ENCODE results near the gene SERTM1. TPM values are rescaled to one million over a fixed set of nuclear protein-coding genes. Genes with fewer than 3 reads are reported as not detected.

SERTM1 gene
- not detected for total RNA-seq

DNA sequence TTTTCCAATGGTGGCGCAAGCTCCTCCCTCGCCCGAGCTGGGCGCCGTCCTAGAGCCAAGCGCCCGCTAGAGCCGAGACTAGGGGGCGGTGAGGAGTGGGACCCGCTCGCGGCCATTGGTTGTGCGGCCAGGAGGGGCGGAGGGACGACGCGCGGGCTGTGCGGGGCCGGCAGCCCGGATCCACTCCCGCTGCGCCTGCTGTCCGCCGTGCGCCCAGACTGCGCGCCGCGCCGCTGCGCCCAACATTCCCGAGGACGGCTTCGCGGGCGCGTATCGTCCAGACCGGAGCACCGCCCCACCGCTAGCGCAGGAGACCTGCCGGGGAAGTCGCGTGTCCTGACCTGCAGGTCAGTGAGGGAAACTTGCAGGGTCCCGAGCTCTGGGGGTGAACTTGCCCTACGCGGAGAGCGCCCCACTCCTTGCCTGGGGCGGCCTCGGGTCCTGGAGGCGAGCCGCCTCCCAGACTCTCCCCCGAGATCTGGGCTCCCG, at the start of gene SERTM1:
Gene SERTM1 (plus strand): TSS at position 183 of the 489 bp plus-strand sequence. CDS start 21,059 bp downstream, outside the sequence.
- H3K27ac Mint-ChIP-seq: no peak within 1 kb of the TSS
- DNase-seq (ENCODE audit: low spot score in 2 of 2): no peak
- ATAC-seq: peak in 1 of 2 donors; percentile 22
- peaks cover 5 to 6% of the 10 kb centered on the region in 2 donors for H3K9me3 Mint-ChIP-seq
- H3K36me3 Mint-ChIP-seq: peaks cover 0 to 6% of the 10 kb centered on the region in 2 donors

DNA sequence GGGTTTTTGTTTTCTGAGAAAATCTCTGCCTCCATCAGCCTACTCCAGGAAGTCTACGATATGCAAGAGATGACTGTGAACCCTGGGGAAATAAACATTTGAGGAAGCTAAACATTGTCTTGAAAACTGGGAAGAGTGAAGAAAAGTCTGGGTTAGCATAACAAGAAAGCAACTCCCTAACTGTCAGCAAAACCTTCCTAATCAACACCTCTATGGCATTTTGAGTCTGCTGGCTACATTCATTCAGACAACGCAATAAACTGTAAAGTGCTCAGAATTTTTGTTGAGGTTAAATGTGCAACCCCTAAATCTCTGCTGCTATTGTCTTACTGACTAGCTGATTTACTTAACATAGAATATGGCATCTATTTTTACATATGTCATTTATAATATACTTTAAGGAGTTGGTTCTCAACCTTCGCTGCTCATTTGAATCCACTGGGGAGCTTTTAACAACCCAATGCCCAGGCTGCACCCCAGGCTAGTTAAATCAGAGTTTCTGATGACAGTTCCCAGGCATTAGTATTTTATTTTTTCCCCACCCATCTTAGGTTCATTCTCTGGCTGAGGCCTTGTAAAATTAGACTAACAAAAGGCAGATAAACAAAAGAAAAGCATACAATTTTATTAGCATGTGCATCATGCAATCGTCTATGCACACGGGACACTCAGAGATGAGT, 45.3 kb upstream of the SERTM1 start:
- H3K9me3 Mint-ChIP-seq: peaks cover 0 to 5% of the 10 kb centered on the region in 2 donors
- H3K36me3 Mint-ChIP-seq: no peaks in the 10 kb centered on the region
- no peak overlapping the region for H3K27ac Mint-ChIP-seq
- DNase-seq (ENCODE audit: low spot score in 2 of 2) (no peak), ATAC-seq (no peak)

- no peaks in the 10 kb centered on the region for H3K36me3 Mint-ChIP-seq
These were observed 44.8 kb upstream of the SERTM1 start for GRCh38 chr13:36629057-36629385.

DNA sequence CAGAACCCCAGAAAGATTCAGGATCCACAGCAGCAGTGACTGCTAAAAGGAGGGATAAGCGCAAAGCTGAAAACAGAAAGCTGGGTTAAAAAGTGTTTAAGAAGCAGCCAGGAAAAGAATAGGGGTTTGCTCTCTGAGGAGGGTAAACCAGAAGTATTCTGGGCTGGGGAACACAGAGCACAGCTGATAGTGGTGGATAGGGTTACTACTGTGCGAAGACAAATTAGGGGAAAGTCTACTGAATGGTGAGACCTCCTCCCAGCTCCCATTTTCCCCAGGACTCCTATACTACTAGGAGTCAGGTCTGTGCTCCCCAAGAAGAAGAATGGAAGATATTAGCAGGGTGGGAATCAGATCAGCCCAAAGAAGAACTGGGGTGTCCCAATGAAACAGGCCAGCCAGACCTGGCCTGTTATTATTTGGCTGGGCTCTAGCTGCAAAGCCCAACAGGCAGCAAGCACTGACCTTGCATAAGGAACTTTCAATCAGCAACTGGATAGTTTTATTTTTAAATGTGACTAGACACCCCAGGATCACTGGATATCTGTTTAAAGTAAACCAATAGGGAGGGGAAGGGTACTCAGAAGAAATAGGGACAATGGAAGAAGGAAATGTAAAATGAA, 43.5 kb upstream of the SERTM1 start:
- ATAC-seq (no peak), DNase-seq (ENCODE audit: low spot score in 2 of 2) (no peak)
- Mint-ChIP-seq H3K27ac (no peak overlapping the region), H3K36me3 (no peaks in the 10 kb centered on the region), H3K9me3 (peaks cover 0 to 5% of the 10 kb centered on the region in 2 donors)

More at GRCh38 chr13:36629057-36629385, 44.8 kb upstream of the SERTM1 start:
- DNase-seq (ENCODE audit: low spot score in 2 of 2) (no peak), ATAC-seq (no peak)
- Mint-ChIP-seq H3K27ac (no peak overlapping the region), H3K9me3 (peaks cover 0 to 5% of the 10 kb centered on the region in 2 donors)

- no peak overlapping the region for H3K27ac Mint-ChIP-seq
- peaks cover 4 to 9% of the 10 kb centered on the region in 2 donors for H3K9me3 Mint-ChIP-seq
- ATAC-seq (no peak), DNase-seq (ENCODE audit: low spot score in 2 of 2) (no peak)
- peaks cover 0 to 4% of the 10 kb centered on the region in 2 donors for H3K36me3 Mint-ChIP-seq
These were observed 34.2 kb upstream of the SERTM1 start for GRCh38 chr13:36639610-36640009.

DNA sequence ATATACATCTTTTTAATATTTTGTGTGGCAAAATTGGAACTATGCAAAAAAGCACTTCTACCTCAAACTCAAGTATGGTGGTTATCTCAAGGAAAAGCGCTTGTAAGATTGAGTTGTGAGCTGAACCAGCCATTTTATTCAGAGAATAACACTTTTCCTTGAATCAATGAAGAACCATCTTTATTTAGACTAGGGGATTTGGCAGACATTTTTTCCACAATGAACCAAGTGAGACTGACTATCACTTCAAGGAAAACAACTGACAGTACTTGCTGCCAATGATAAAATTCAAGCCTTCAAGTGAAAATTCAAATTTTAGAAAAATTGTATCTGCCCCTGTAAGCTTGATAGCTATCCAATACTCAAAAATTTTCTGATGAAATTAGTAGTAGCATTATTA, 23.2 kb upstream of the SERTM1 start:
- Mint-ChIP-seq H3K27ac (no peak overlapping the region), H3K9me3 (peaks cover 4% of the 10 kb centered on the region in 2 donors), H3K36me3 (no peaks in the 10 kb centered on the region)
- no peak for DNase-seq (ENCODE audit: low spot score in 2 of 2)
- no peak for ATAC-seq

DNA sequence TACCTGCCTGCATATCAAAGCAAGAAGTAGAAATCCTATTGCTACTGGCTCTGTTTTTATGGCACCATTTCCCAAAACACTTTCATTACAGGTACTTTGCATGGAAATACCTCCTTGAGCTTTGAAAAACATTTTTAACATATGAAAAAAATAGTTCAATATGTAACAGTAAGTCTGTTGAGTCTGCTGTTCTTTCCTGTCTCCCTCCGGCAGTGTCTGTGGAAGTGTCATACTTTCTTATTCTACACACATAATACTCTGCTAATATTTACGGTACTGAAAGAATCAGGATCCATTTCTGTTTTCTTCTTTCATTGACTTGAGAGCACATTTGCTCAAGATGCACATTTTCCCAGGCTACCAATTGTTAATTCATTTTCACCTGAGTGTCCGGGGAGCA, 8.2 kb upstream of the SERTM1 start:
- Mint-ChIP-seq H3K9me3 (peaks cover 6 to 9% of the 10 kb centered on the region in 2 donors), H3K36me3 (peaks cover 0 to 4% of the 10 kb centered on the region in 2 donors), H3K27ac (no peak overlapping the region)
- no peak for DNase-seq (ENCODE audit: low spot score in 2 of 2)
- ATAC-seq: no peak

DNA sequence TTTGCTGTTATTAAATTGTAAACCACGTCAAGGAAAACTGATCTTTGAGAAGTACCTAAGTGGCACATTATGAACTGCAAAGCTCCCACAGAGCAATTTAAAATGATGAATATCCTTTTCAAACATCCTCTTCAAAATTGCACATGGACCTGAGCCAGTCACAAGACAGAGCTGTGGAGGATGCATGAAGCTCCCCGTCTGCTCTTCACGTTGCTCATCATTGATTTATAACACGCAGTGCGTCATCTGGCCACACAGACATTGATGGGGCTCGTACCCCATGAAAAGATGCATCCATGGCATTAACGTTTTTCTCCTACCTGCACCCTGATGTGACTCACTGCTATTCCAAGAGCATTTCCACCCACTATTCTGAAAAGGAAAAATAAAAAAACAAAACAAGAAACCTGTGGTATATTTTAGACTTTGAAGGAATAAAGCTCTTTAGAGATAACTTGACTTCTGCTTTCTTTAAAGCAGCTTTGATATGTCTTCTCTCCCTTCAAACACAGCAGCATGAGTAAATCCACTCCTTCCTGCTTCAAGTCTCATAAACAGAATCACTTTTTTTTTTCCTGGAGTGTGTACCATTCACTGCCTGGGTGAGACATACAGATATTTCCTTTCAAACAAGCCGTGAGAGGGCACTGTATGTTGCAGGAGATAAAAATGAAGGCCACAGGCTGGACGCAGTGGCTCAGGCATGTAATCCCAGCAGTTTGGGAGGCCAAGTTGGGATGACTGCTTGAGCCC, 7.2 kb upstream of the SERTM1 start:
- H3K9me3 Mint-ChIP-seq: peaks cover 6 to 9% of the 10 kb centered on the region in 2 donors
- no peak for ATAC-seq
- H3K36me3 Mint-ChIP-seq: peaks cover 0 to 4% of the 10 kb centered on the region in 2 donors
- no peak overlapping the region for H3K27ac Mint-ChIP-seq
- DNase-seq (ENCODE audit: low spot score in 2 of 2): no peak

- no peak for ATAC-seq
- no peak overlapping the region for H3K27ac Mint-ChIP-seq
- no peak for DNase-seq (ENCODE audit: low spot score in 2 of 2)
- peaks cover 0 to 4% of the 10 kb centered on the region in 2 donors for H3K36me3 Mint-ChIP-seq
- H3K9me3 Mint-ChIP-seq: peaks cover 6 to 9% of the 10 kb centered on the region in 2 donors
These were observed 5.5 kb upstream of the SERTM1 start for GRCh38 chr13:36668316-36668715.

DNA sequence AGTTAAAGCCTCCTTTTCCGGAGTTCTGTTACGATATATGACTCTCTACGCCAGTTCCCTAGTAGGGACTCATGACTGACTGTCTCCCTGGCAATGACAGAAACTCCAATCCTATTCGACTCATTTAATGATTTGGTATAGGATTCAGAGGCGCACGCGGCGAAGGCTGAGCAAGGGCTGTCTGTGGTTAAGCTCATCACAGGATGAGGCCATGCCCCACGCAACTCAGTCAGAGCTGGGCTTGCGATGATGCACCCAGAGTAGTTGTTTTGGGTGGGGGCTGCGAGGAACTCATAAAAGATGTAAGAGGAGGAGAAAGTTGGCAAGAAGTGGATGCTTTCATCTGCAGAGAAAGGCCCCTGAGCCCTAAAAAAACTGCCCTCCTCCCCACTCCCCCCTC, 468 bp upstream of the SERTM1 start:
- H3K36me3 Mint-ChIP-seq: peaks cover 0 to 6% of the 10 kb centered on the region in 2 donors
- peaks cover 6 to 9% of the 10 kb centered on the region in 2 donors for H3K9me3 Mint-ChIP-seq
- ATAC-seq: no peak
- no peak for DNase-seq (ENCODE audit: low spot score in 2 of 2)
- no peak overlapping the region for H3K27ac Mint-ChIP-seq

DNA sequence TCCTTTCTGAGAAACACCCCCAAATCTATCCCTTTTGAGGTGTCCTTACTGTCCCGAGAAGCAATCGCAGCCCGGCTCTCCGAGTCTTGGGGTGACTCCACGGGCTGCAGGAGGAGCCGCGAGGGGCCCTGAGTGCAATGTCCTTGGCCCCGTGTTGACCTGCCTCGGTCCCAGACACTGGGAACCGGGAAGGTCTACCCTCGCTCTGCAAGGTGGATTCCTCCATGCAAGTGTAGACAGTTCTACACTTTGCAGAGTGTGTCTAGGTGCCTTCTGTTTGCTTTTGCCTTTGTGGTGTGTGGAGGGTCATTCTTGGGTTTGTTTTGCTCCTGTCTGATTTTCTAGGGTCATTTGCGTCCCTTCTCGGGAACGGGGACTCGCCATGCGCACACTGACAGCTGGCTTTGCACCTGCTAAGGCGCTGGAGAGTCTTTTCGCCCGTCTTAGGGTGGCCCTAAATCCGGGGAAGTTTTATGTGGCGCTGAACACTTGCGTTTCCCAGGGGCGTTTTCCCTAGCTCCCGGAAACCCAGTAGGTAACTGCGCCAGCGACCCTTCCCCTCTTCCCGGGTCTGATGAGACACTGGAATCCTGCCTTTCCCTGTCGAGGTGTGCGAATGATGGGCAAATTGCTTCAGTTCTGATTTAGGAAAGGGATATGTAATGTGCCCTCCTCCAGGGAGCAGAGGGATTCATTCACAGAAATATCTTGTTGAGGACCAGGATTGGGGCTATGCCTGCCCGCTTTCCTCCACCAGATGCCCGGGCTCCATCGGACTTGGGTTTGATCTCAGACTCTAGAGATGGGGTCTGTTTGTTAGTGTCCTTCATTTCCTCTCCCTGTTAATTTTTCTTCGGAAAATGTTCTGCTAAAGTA, 755 bp downstream of the SERTM1 start:
- Mint-ChIP-seq H3K36me3 (peaks cover 0 to 6% of the 10 kb centered on the region in 2 donors), H3K9me3 (peaks cover 3% of the 10 kb centered on the region in 2 donors), H3K27ac (no peak overlapping the region)
- DNase-seq (ENCODE audit: low spot score in 2 of 2): no peak
- no peak for ATAC-seq

- ATAC-seq: no peak
- Mint-ChIP-seq H3K36me3 (peaks cover 0 to 6% of the 10 kb centered on the region in 2 donors), H3K27ac (no peak overlapping the region)
These were observed 1.4 kb downstream of the SERTM1 start for GRCh38 chr13:36675213-36675536.

DNA sequence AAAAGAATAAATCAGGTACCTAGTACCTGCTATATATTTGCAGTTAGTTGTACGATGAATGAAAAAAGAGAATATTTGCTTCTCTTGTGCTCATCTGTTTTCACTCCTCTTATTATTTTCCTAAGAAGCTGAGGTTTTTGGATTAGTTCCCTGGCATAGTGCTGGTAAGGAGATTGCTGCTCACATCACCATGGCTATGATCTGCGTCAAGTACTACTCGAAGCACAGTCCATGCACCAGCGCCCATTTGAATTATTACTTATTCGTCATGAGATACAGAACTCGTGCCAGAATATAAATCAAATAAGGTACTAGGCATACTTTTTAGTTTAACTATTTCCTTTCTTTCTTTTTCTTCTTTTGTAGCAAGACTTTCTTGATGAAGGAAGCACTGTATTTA, 7.1 kb downstream of the SERTM1 start:
- DNase-seq (ENCODE audit: low spot score in 2 of 2) (no peak), ATAC-seq (no peak)
- H3K9me3 Mint-ChIP-seq: no peaks in the 10 kb centered on the region
- H3K36me3 Mint-ChIP-seq: no peaks in the 10 kb centered on the region
- no peak overlapping the region for H3K27ac Mint-ChIP-seq

More at GRCh38 chr13:36675213-36675536, 1.4 kb downstream of the SERTM1 start:
- DNase-seq (ENCODE audit: low spot score in 2 of 2): no peak
- H3K9me3 Mint-ChIP-seq: no peaks in the 10 kb centered on the region

DNA sequence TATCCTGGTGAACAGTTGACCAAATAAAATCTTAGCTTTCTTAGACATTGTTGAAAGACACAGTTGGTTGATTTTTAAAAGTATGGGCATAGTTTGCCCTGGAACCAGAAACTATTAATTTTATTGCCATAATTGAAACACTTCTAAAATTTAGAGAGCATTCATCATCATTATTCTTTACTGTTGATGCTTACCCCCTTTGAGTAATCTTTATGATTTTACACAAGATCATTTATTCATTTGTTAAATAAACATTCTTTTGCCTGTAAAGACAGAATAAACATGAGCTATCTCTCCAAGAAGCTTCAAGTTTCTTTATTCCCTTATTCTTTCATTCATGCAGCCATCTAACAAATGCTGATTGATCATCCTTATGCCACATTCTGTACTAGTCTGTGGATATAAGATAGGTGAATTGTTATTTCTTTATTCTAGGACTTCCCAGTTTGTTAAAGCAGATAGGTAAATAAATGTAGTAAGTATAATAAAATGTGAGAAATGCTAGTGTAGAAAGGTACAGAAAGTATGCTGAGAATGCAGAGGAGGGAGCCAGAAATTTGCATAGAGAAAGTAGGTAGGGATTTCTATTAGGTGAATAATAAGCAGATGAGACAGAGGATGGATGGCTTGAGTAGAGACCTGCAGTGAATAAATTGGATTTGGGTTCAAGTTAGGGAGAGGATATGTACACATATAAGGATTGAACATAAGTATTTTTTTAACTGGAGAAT, 8.2 kb downstream of the SERTM1 start:
- no peaks in the 10 kb centered on the region for H3K36me3 Mint-ChIP-seq
- no peaks in the 10 kb centered on the region for H3K9me3 Mint-ChIP-seq
- DNase-seq (ENCODE audit: low spot score in 2 of 2) (no peak), ATAC-seq (no peak)
- H3K27ac Mint-ChIP-seq: no peak overlapping the region

GRCh38 chr13:36683701-36684100, 9.9 kb downstream of the SERTM1 start:
- H3K9me3 Mint-ChIP-seq: no peaks in the 10 kb centered on the region
- ATAC-seq (no peak), DNase-seq (ENCODE audit: low spot score in 2 of 2) (no peak)
- H3K36me3 Mint-ChIP-seq: no peaks in the 10 kb centered on the region
- H3K27ac Mint-ChIP-seq: no peak overlapping the region

- Mint-ChIP-seq H3K27ac (no peak overlapping the region), H3K9me3 (no peaks in the 10 kb centered on the region), H3K36me3 (no peaks in the 10 kb centered on the region)
- no peak for DNase-seq (ENCODE audit: low spot score in 2 of 2)
- ATAC-seq: peak in 1 of 2 donors; percentile 33
These were observed 12.1 kb downstream of the SERTM1 start for GRCh38 chr13:36685927-36686326.

Measured in activated naive CD4-positive, alpha-beta T cell treated with anti-CD3 and anti-CD28 coated beads, Interleukin-2, amount 50 U/mL, for 72 hours (primary cell).